Right atrium auricular region (tissue), 2 donors: ENCODE data around the gene OR1I1. TPM values are rescaled to one million over a fixed set of nuclear protein-coding genes. Genes with fewer than 3 reads are reported as not detected.

Experiments
- DNase-seq: peaks from one replicate; pipeline ENCODE4 v3.0.0-alpha.2; 2019; ENCODE audit warnings: low spot score
- H3K27ac ChIP-seq, 2 donors: fragments of 200-600 bp; sonication (generic); 1 replicate in 1 of 2; 2 replicates in 1 of 2; pipeline ENCODE4 v1.5.1; 2016 to 2019
- H3K27me3 ChIP-seq, 2 donors: fragments of 200-600 bp; sonication (generic); one replicate each; pipeline versions ENCODE4 v1.5.1 to v1.6.0; 2017 to 2019
- H3K36me3 ChIP-seq: fragments of 200-600 bp; sonication (generic); one replicate; pipeline ENCODE4 v1.5.1; 2016
- H3K4me1 ChIP-seq, 2 donors: fragments of 200-600 bp; sonication (generic); one replicate each; pipeline versions ENCODE4 v1.5.1 to v1.6.0; 2017 to 2019
- H3K4me3 ChIP-seq, 2 donors: fragments of 200-600 bp; sonication (generic); 1 replicate in 1 of 2; 2 replicates in 1 of 2; pipeline ENCODE4 v1.5.1; 2017 to 2019; ENCODE audit warnings: mild to moderate bottlenecking in 1 of 2, moderate library complexity in 1 of 2
- H3K9me3 ChIP-seq, 2 donors: fragments of 200-600 bp; sonication (generic); one replicate each; pipeline ENCODE4 v1.5.1; 2019
- total RNA-seq, 2 donors: library from RNA; depleted of rRNA; stranded (reverse); fragments of >200 nt; gene quantifications; one replicate each; pipeline ENCODE4 v1.1.0, GENCODE V29; 2016
- TF ChIP-seq, protein P1 (sequence below), 2 donors: fragments of 200-600 bp; sonication (generic); IDR thresholded peaks; one replicate each; pipeline ENCODE4 v1.5.1; 2019; ENCODE audit warnings: antibody characterized with exemption in 2 of 2

The OR1I1 gene
- total RNA-seq, 2 donors from 2014 or later: not detected

DNA sequence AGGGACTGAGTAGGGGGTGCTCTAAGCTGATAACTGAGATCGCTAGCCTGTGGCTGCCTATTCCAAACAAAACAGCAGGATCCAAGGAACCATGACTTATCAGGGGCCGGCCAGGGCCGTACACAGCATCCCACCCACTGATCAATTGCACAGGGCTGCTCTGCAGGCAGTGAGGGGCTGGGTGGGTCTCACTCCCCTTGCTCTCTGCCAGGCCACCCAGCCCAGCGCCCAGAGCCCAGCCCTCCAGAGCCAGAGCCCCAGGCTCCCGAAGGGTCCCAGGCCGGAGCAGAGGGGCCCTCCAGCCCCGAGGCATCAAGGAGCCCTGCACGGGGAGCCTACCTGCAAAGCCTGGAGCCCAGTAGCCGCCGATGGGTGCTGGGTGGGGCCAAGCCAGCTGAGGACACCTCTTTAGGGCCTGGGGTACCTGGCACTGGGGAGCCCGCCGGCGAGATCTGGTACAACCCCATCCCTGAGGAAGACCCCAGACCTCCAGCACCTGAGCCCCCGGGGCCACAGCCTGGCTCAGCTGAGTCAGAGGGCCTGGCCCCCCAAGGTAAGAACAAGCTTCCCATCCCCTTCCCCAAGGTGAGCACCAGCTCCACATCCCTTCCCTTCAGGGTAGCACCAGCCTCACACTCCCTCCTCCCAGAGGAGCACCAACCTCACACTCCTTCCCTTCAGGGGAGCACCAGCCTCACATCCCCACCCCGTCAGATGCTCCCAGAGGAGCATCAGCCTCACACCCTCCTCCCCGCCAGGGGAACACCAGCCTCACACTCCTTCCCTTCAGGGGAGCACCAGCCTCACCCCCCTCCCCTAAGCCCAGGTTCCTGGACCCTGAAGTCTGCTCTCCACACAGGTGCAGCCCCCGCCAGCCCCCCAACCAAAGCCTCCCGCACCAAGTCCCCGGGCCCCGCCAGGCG is 27.1 kb downstream of the OR1I1 start:
- TF ChIP-seq, protein P1, sequence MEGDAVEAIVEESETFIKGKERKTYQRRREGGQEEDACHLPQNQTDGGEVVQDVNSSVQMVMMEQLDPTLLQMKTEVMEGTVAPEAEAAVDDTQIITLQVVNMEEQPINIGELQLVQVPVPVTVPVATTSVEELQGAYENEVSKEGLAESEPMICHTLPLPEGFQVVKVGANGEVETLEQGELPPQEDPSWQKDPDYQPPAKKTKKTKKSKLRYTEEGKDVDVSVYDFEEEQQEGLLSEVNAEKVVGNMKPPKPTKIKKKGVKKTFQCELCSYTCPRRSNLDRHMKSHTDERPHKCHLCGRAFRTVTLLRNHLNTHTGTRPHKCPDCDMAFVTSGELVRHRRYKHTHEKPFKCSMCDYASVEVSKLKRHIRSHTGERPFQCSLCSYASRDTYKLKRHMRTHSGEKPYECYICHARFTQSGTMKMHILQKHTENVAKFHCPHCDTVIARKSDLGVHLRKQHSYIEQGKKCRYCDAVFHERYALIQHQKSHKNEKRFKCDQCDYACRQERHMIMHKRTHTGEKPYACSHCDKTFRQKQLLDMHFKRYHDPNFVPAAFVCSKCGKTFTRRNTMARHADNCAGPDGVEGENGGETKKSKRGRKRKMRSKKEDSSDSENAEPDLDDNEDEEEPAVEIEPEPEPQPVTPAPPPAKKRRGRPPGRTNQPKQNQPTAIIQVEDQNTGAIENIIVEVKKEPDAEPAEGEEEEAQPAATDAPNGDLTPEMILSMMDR (IDR thresholded peaks at IDR 0.05): no peak
- Histone ChIP-seq H3K9me3 (peaks cover 0 to 10% of the 10 kb centered on the region in 2 donors), H3K27ac (peak overlapping the region; percentile 93 to 98), H3K4me3 (no peak overlapping the region), H3K36me3 (peaks cover 44% of the 10 kb centered on the region), H3K27me3 (no peaks in the 10 kb centered on the region), H3K4me1 (peaks cover 0 to 21% of the 10 kb centered on the region in 2 donors)
- no peak for DNase-seq

DNA sequence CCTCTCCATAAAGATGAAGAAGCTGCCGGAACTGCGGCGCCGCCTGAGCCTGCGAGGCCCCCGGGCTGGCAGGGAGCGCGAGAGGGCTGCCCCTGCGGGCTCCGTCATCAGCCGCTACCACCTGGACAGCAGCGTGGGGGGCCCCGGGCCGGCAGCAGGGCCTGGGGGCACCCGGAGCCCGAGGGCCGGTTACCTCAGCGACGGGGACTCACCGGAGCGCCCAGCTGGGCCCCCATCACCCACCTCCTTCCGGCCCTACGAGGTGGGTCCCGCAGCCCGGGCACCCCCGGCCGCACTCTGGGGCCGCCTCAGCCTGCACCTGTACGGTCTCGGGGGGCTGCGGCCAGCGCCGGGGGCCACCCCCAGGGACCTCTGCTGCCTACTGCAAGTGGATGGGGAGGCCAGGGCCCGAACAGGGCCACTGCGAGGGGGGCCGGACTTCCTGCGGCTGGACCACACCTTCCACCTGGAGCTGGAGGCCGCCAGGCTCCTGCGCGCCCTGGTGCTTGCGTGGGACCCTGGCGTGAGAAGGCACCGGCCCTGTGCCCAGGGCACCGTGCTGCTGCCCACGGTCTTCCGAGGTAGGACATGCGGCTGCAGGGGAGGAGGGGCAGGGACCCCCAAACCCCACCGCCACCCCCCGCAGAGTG is 27.9 kb downstream of the OR1I1 start:
- Histone ChIP-seq H3K9me3 (peaks cover 0 to 2% of the 10 kb centered on the region in 2 donors), H3K4me3 (no peak overlapping the region), H3K27ac (no peak overlapping the region), H3K4me1 (peaks cover 0 to 29% of the 10 kb centered on the region in 2 donors), H3K27me3 (no peaks in the 10 kb centered on the region), H3K36me3 (peaks cover 51% of the 10 kb centered on the region)
- DNase-seq: no peak
- TF ChIP-seq, protein P1 (IDR thresholded peaks at IDR 0.05): no peak

DNA sequence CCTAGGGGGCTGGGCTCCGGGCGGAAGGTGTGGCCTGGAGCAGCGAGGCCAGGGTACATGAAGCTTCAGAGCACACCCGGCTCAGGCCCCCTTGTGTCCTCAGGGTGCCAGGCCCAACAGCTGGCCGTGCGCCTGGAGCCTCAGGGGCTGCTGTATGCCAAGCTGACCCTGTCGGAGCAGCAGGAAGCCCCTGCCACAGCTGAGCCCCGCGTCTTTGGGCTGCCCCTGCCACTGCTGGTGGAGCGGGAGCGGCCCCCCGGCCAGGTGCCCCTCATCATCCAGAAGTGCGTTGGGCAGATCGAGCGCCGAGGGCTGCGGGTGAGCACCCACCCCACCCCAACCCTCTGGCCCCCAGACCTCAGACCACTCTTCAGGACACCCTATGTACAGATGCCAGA is 28.4 kb downstream of the OR1I1 start:
- H3K36me3 ChIP-seq: peaks cover 56% of the 10 kb centered on the region
- TF ChIP-seq, protein P1 (IDR thresholded peaks at IDR 0.05): no peak
- no peak overlapping the region for H3K4me3 ChIP-seq
- peaks cover 0 to 34% of the 10 kb centered on the region in 2 donors for H3K4me1 ChIP-seq
- H3K27me3 ChIP-seq: no peaks in the 10 kb centered on the region
- no peak for DNase-seq
- no peak overlapping the region for H3K27ac ChIP-seq
- H3K9me3 ChIP-seq: no peaks in the 10 kb centered on the region

DNA sequence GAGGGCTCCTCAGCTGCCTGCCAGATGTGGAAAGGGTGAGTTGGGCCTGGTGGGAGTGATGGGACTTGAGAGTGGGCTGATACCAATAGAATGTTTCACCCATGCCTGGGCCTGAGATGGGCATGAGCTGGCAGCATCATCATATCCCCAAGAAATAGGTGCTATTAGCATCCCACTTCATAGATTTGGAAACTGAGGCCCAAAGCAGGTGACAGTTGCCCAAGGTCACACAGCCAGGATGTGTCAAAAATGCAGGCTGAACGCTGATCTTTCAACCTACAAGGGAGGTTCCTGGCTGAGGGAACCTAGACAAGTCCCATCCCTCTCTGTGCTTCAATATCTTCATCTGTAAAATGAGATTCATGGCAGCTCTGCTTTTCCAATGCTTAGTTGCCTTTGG is 29.7 kb downstream of the OR1I1 start:
- no peak overlapping the region for H3K27ac ChIP-seq
- no peaks in the 10 kb centered on the region for H3K27me3 ChIP-seq
- peaks cover 0 to 42% of the 10 kb centered on the region in 2 donors for H3K4me1 ChIP-seq
- no peak for DNase-seq
- TF ChIP-seq, protein P1 (IDR thresholded peaks at IDR 0.05): no peak
- H3K36me3 ChIP-seq: peaks cover 69% of the 10 kb centered on the region
- H3K9me3 ChIP-seq: no peaks in the 10 kb centered on the region
- H3K4me3 ChIP-seq: no peak overlapping the region

DNA sequence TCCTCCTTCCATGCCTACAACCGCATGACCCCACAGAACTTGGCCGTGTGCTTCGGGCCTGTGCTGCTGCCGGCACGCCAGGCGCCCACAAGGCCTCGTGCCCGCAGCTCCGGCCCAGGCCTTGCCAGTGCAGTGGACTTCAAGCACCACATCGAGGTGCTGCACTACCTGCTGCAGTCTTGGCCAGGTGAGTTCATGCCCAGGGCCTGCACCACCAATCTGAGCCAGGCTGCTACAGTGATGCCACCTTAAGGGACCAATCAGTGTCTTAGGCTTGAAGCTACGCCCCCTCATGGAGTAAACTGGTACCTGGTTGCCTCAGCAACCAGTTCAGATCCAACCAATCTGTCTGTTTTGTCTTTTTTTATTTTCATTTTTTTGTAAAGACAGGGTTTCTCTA is 30.4 kb downstream of the OR1I1 start:
- H3K27ac ChIP-seq: no peak overlapping the region
- no peak for DNase-seq
- H3K4me3 ChIP-seq: no peak overlapping the region
- H3K4me1 ChIP-seq: peaks cover 0 to 42% of the 10 kb centered on the region in 2 donors
- H3K9me3 ChIP-seq: no peaks in the 10 kb centered on the region
- no peaks in the 10 kb centered on the region for H3K27me3 ChIP-seq
- peaks cover 76% of the 10 kb centered on the region for H3K36me3 ChIP-seq
- TF ChIP-seq, protein P1 (IDR thresholded peaks at IDR 0.05): no peak
